ENCODE measurements around the gene SERINC4.

The SERINC4 gene

GRCh38 chr15:43795997-43796396 lies 4.0 kb downstream of the SERINC4 start:
- DNase-seq: no peak

DNA sequence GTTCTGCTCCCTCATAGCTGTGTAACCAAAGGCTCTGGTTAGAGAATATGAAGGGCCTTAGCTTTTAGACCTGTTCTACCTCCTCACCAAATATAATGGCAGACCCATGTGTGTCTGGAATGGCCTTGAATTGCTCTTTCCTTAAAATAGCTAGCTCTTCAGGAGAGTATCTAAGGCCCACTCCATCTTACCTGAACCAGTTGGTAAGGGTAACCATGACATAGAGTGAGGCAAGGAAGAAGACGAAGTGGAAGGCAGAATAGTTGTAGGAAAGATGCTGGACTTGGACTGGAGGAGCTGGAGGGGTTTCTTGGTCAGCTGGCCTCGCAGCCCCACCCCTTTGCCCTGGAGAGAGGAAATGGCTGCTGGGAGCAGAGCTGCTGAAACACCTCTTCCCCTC lies 4.8 kb downstream of the SERINC4 start:
- no peak for DNase-seq

GRCh38 chr15:43794269-43795037 lies 5.6 kb downstream of the SERINC4 start:
- DNase-seq: no peak

GRCh38 chr15:43793647-43794046 lies 6.4 kb downstream of the SERINC4 start:
- no peak for DNase-seq

- DNase-seq: peak; percentile 27
Measured at GRCh38 chr15:43792761-43793476, 7.1 kb downstream of the SERINC4 start.

GRCh38 chr15:43791993-43792760 lies 7.8 kb downstream of the SERINC4 start, which contains the start of gene SERF2:
TSS of gene SERF2 (plus strand) at chr15:43792320. CDS start at chr15:43792377, 57 bp downstream.
- DNase-seq: peak; percentile 100

GRCh38 chr15:43789409-43789808 lies 10.6 kb downstream of the SERINC4 start:
- DNase-seq: no peak

DNA sequence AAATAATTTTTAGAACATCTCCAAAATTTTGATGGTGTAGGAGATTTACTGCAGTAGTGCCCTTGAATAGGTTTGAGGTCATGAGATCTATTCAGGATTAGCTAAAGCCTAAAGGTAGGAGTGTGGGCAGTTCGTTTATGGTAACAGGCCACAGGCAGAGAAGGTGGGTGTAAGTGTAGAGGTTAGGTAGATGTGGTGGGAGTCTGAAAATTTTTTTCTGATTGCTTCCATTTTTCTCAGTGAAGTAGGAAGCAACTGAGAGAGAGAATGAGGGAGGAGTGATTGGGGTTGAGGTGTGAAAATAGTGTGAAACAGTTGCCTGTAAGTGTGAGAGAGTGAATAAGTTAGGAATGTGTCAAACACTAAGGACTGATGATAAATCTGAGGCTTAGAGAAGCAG lies 21.0 kb downstream of the SERINC4 start:
- no peak for DNase-seq

GRCh38 chr15:43777267-43777914 lies 22.6 kb downstream of the SERINC4 start:
- DNase-seq: peak; percentile 85

DNA sequence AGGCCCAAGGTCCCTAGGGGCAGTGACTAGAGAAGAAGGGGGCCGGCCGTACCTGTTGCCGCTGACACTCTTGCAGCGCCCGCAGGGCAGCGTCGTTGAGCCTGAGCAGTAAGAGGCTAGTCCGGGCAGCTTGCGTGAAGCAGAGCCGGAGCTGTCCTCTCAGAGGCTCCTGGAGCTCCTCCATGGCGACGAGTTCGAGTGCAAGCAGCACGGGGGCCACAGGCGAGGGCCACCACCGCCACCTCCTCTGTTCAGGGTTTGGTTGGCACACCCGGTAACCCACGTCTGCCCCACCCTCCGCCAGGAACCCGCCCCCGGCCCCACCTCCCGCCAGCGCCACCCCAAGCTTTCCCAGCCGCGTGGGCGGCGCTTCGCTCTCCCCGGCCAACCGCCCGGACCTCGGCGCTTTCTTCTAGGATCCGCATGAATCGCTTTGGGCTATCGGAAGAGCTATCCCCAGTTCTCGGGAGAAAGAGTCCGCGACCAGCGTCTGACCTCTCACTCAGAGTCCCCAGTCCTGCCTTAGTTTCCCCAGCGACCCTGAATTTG lies 23.2 kb downstream of the SERINC4 start, which contains the start of gene ELL3:
Gene ELL3, minus strand, starts transcription at position 249 of the 549 bp plus-strand sequence. Its CDS starts 65 bp downstream, at position 184.
- DNase-seq: peak; percentile 71

- DNase-seq: peak; percentile 14
Measured at GRCh38 chr15:43776101-43776717, 23.8 kb downstream of the SERINC4 start.

GRCh38 chr15:43775411-43775965 lies 24.5 kb downstream of the SERINC4 start:
- DNase-seq: no peak

- DNase-seq: no peak
Measured at GRCh38 chr15:43774062-43774461, 26.0 kb downstream of the SERINC4 start.

DNA sequence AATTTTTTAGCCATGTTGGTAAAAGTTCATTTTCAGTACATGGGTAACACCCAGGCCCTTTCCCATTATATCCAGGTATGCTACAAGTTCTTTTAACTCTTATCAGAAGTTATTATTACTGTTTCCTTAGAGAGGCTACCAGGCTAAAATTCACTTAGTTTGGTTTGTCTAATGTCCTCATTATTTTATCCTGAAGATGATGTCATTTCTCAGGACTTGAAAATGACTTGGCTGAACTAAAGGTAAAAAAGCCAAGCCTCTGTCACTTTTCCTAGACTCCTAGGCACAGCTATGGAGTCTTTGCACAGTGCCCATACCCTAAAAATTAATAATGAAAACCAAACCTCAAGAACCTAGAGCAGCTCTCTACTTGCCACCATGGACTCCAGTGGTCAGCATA lies 27.4 kb downstream of the SERINC4 start:
- no peak for DNase-seq

DNA sequence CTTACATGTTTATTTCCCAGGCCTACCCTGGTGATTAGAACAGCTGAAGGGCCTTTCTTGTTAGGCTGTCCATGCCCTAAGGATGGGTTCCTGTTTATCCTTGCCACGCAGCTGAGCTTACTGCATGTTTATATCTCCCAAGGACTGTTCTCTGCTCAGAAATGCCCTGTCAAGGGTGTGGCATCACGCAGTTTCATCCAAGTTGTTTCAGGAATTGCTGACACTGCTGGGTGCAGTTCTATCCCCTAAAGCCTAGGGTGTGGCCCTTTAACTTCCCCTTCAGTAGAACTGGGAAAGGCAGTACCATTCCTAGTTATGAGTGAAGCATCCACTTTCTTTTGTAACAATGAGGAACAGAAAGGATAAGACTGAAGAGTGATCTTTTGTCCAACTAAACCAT lies 28.2 kb downstream of the SERINC4 start:
- DNase-seq: no peak

DNA sequence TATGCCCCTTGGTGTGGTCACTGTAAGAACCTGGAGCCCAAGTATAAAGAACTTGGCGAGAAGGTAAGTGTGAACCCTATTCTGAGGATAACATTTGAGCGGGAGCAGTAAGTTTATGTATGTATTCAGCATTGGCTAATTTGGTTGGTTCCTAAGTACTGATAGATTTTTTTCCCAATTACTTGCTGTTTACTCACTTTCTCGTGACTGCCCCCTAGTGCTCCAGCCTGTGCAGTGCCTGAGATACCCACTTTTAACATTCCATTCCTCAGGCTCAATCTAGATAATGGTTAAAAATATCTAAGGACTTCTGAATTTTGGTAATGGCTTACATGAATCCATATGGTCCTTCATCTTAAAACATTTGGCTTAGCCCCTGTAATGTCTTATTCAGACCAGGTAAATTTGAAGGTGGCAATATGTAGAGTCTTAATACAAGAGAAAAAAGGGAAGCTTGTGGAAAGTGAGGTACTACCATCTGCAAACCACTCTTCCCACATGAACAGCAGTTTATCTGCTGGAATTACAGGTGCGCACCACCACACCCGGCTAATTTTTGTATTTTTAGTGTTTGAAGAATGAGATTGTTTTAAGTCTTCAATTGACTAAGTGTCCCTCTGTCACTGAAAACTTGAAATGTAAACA lies 30.3 kb downstream of the SERINC4 start:
- peak; percentile 66 for DNase-seq

DNA sequence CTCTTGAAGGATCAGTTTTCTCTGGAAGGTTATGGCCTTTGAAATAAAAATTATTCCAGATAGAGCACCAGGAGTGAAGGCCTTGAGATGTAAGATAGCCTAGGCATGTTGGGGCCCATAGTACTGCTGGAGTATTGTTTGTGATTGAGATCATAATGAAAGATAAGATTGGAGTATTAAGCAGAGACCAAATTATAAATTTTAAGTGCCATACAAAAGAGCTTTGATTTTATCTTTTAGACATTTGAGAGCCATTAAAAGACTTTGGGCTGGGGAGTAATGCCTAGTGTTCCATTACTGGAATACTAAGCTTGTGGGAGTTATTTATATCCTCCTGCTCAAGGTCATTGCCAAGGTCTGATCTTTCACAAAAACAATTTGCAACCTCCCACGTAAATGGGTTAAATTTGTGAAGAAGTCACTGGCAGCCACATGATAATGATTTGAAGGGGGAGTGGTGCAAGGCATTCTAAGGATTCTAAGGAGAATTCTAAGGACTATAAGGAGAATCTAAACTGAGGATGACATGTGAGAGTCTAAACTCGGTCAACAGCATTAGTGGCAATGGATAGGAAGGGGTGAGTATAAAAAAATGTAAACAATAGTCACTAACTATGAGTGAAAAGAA lies 36.1 kb downstream of the SERINC4 start:
- no peak for DNase-seq

- no peak for DNase-seq
Measured at GRCh38 chr15:43762824-43763223, 37.2 kb downstream of the SERINC4 start.

GRCh38 chr15:43751885-43752284 lies 48.1 kb downstream of the SERINC4 start:
- DNase-seq: no peak

DNA sequence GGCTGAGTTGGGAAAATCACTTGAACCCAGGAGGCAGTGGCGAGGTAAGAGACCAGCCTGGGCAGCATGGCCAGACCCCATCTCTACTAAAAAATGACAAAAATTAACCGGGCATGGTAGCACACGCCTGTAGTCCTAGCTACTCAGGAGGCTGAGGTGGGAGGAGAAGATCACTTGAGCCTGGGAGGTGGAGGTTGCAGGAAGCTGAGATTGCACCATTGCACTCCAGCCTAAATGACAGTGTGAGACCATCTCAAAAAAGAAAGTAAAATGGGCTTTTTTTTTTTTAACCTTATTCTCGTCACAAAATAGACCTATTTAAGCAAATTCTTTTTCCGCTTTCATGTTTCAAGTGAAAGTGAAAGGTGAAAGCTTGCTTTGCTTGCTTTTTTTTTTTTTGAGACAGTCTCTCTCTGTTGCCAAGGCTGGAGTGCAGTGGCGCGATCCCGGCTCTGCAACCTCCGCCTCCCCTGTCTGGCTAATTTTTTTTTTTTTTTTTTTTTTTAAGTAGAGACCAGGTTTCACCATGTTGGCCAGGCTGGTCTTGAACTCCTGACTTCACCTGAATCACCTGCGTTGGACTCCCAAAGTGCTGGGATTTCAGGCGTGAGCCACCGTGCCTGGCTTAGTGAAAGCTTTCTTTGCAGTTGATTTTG lies 50.2 kb downstream of the SERINC4 start:
- DNase-seq: peak; percentile 46

All from activated naive CD4-positive, alpha-beta T cell treated with anti-CD3 and anti-CD28 coated beads, Interleukin-2, amount 50 U/mL, for 16 hours (primary cell).